HEK293 (cell line): ENCODE results near the gene CEP350.

Source experiments
- MEIS1 ChIP-seq: sonication (generic); formaldehyde crosslinking; IDR thresholded peaks from 2 replicates; pipeline ENCODE4 v1.8.1; 2022; ENCODE audit warnings: missing genetic modification reagents, mild to moderate bottlenecking, borderline replicate concordance
- ZFP41 ChIP-seq: fragments of 450-650 bp; formaldehyde crosslinking; IDR thresholded peaks from 2 replicates; pipeline ENCODE4 v1.5.1; 2016; ENCODE audit warnings: missing biosample characterization, missing genetic modification characterization, borderline replicate concordance
- ZNF549 ChIP-seq: fragments of 450-650 bp; IDR thresholded peaks from 2 replicates; pipeline ENCODE4 v1.5.1; 2018; ENCODE audit warnings: missing biosample characterization, missing genetic modification characterization, mild to moderate bottlenecking, inconsistent platforms, moderate library complexity
- TF ChIP-seq, protein P1 (sequence below): fragments of 450-650 bp; formaldehyde crosslinking; IDR thresholded peaks from 2 replicates; pipeline ENCODE4 v1.5.1; 2016; ENCODE audit warnings: missing biosample characterization, missing genetic modification characterization
- TF ChIP-seq, protein P2 (sequence below): fragments of 450-650 bp; formaldehyde crosslinking; IDR thresholded peaks from 2 replicates; pipeline ENCODE4 v1.5.1; 2016; ENCODE audit warnings: missing biosample characterization, missing genetic modification characterization

DNA sequence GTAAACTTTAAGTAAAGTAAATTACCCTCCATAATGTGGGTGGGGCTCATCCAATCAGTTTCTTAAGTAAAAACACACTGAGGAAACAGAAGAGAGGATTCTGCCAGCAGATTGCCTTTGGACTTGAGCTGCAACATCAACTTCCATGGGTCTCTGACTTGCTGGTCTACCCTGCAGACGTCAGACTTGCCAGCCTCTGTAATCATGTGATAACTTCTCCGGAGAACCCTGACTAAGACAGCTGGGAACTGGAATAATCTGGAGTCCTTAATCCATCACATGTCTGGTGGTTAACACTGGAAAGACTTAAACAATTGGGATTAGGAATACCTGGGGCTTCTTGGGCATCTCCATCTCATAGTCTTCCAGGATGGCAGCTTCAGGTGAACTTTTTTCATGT, 13.2 kb upstream of the CEP350 start:
- TF ChIP-seq ZFP41 (tag by site-specific recombination) (no peak), MEIS1 (no peak), ZNF549 (no peak)
- TF ChIP-seq, protein P1, sequence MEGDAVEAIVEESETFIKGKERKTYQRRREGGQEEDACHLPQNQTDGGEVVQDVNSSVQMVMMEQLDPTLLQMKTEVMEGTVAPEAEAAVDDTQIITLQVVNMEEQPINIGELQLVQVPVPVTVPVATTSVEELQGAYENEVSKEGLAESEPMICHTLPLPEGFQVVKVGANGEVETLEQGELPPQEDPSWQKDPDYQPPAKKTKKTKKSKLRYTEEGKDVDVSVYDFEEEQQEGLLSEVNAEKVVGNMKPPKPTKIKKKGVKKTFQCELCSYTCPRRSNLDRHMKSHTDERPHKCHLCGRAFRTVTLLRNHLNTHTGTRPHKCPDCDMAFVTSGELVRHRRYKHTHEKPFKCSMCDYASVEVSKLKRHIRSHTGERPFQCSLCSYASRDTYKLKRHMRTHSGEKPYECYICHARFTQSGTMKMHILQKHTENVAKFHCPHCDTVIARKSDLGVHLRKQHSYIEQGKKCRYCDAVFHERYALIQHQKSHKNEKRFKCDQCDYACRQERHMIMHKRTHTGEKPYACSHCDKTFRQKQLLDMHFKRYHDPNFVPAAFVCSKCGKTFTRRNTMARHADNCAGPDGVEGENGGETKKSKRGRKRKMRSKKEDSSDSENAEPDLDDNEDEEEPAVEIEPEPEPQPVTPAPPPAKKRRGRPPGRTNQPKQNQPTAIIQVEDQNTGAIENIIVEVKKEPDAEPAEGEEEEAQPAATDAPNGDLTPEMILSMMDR (tag by site-specific recombination) = no peak
- TF ChIP-seq, protein P2, sequence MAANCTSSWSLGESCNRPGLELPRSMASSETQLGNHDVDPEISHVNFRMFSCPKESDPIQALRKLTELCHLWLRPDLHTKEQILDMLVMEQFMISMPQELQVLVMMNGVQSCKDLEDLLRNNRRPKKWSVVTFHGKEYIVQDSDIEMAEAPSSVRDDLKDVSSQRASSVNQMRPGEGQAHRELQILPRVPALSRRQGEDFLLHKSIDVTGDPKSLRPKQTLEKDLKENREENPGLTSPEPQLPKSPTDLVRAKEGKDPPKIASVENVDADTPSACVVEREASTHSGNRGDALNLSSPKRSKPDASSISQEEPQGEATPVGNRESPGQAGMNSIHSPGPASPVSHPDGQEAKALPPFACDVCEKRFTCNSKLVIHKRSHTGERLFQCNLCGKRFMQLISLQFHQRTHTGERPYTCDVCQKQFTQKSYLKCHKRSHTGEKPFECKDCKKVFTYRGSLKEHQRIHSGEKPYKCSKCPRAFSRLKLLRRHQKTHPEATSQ (tag by site-specific recombination) = no peak
